ENCODE results near the gene GUCY2D. TPM values are rescaled to one million over a fixed set of nuclear protein-coding genes. Genes with fewer than 3 reads are reported as not detected.
"Not testable (repeated sequence)": the region's sequence is repeated elsewhere in the genome, so short reads cannot be mapped to it uniquely, and the experiment has no call there.

GUCY2D gene
- total RNA-seq, 1 experiment from 2014 or later = not detected

GRCh38 chr17:8020776-8021564 lies 18.6 kb downstream of the GUCY2D start:
- H3K4me3 ChIP-seq (ENCODE audit: low read depth, low read length, poor library complexity, severe bottlenecking) = no peak overlapping the region
- H3K36me3 ChIP-seq (ENCODE audit: insufficient read depth, low read length, poor library complexity, severe bottlenecking) = no peaks in the 10 kb centered on the region
- intact Hi-C loops (cut with micrococcal nuclease; ENCODE audit: unreplicated experiment) = no loop called here
- H3K27me3 ChIP-seq (replicated peaks; ENCODE audit: insufficient read depth, low read depth, low read length, poor library complexity) = no peaks in the 10 kb centered on the region
- ChIA-PET POLR2A (ENCODE audit: low non-redundant PET) (no interaction called here), CTCF (no interaction called here)
- BruUV-seq (replicated peaks) = no TSS peak
- H3K4me1 ChIP-seq (ENCODE audit: insufficient read depth, low read length, poor library complexity, severe bottlenecking) = peaks cover 11% of the 10 kb centered on the region
- no peak for DNase-seq (ENCODE audit: low spot score)
- no peak overlapping the region for H3K27ac ChIP-seq (ENCODE audit: low read depth, low read length, poor library complexity, severe bottlenecking)
- no peak for TF ChIP-seq CTCF (conservative IDR thresholded peaks at IDR 0.05; ENCODE audit: low read depth, low read length)
- TF ChIP-seq EZH2 (IDR thresholded peaks at IDR 0.05; ENCODE audit: borderline replicate concordance, low read depth, low read length, poor library complexity, severe bottlenecking) = no peak
- H3K9me3 ChIP-seq (ENCODE audit: low read depth, low read length, poor library complexity, severe bottlenecking) = no peaks in the 10 kb centered on the region

- no peak for DNase-seq (ENCODE audit: low spot score)
- Histone ChIP-seq H3K27ac (ENCODE audit: low read depth, low read length, poor library complexity, severe bottlenecking) (no peak overlapping the region), H3K4me3 (ENCODE audit: low read depth, low read length, poor library complexity, severe bottlenecking) (no peak overlapping the region), H3K9me3 (ENCODE audit: low read depth, low read length, poor library complexity, severe bottlenecking) (no peaks in the 10 kb centered on the region), H3K27me3 (replicated peaks; ENCODE audit: insufficient read depth, low read depth, low read length, poor library complexity) (no peaks in the 10 kb centered on the region), H3K4me1 (ENCODE audit: insufficient read depth, low read length, poor library complexity, severe bottlenecking) (peaks cover 11% of the 10 kb centered on the region), H3K36me3 (ENCODE audit: insufficient read depth, low read length, poor library complexity, severe bottlenecking) (no peaks in the 10 kb centered on the region)
- intact Hi-C loops (cut with micrococcal nuclease; ENCODE audit: unreplicated experiment) = no loop called here
- CTCF ChIA-PET = no interaction called here
- POLR2A ChIA-PET (ENCODE audit: low non-redundant PET) = no interaction called here
- TF ChIP-seq EZH2 (IDR thresholded peaks at IDR 0.05; ENCODE audit: borderline replicate concordance, low read depth, low read length, poor library complexity, severe bottlenecking) (no peak), CTCF (conservative IDR thresholded peaks at IDR 0.05; ENCODE audit: low read depth, low read length) (no peak)
- no TSS peak for BruUV-seq (replicated peaks)
Observed at GRCh38 chr17:8021565-8022359, 19.3 kb downstream of the GUCY2D start.

- CTCF ChIA-PET = no interaction called here
- no peak for DNase-seq (ENCODE audit: low spot score)
- H3K4me3 ChIP-seq (ENCODE audit: low read depth, low read length, poor library complexity, severe bottlenecking) = no peak overlapping the region
- POLR2A ChIA-PET (ENCODE audit: low non-redundant PET) = no interaction called here
- no peaks in the 10 kb centered on the region for H3K9me3 ChIP-seq (ENCODE audit: low read depth, low read length, poor library complexity, severe bottlenecking)
- no peaks in the 10 kb centered on the region for H3K36me3 ChIP-seq (ENCODE audit: insufficient read depth, low read length, poor library complexity, severe bottlenecking)
- TF ChIP-seq EZH2 (IDR thresholded peaks at IDR 0.05; ENCODE audit: borderline replicate concordance, low read depth, low read length, poor library complexity, severe bottlenecking) = no peak
- no peak for TF ChIP-seq CTCF (conservative IDR thresholded peaks at IDR 0.05; ENCODE audit: low read depth, low read length)
- H3K27ac ChIP-seq (ENCODE audit: low read depth, low read length, poor library complexity, severe bottlenecking) = no peak overlapping the region
- intact Hi-C loops (cut with micrococcal nuclease; ENCODE audit: unreplicated experiment) = no loop called here
- H3K27me3 ChIP-seq (replicated peaks; ENCODE audit: insufficient read depth, low read depth, low read length, poor library complexity) = no peaks in the 10 kb centered on the region
- peaks cover 11% of the 10 kb centered on the region for H3K4me1 ChIP-seq (ENCODE audit: insufficient read depth, low read length, poor library complexity, severe bottlenecking)
- no TSS peak for BruUV-seq (replicated peaks)
Observed at GRCh38 chr17:8022360-8023003, 20.1 kb downstream of the GUCY2D start.

GRCh38 chr17:8024161-8024560 lies 21.7 kb downstream of the GUCY2D start:
- POLR2A ChIA-PET (ENCODE audit: low non-redundant PET); intact Hi-C loops (cut with micrococcal nuclease; ENCODE audit: unreplicated experiment): not testable (repeated sequence)

More at GRCh38 chr17:8024161-8024560, 21.7 kb downstream of the GUCY2D start:
- H3K9me3 ChIP-seq (ENCODE audit: low read depth, low read length, poor library complexity, severe bottlenecking); BruUV-seq (replicated peaks); H3K4me3 ChIP-seq (ENCODE audit: low read depth, low read length, poor library complexity, severe bottlenecking); H3K4me1 ChIP-seq (ENCODE audit: insufficient read depth, low read length, poor library complexity, severe bottlenecking); DNase-seq (ENCODE audit: low spot score); H3K36me3 ChIP-seq (ENCODE audit: insufficient read depth, low read length, poor library complexity, severe bottlenecking); H3K27me3 ChIP-seq (replicated peaks; ENCODE audit: insufficient read depth, low read depth, low read length, poor library complexity); H3K27ac ChIP-seq (ENCODE audit: low read depth, low read length, poor library complexity, severe bottlenecking): not testable (repeated sequence)
- CTCF ChIA-PET = interaction anchor here (0.7 kb wide), 1 partner anchor 226 kb away, joined by 3 read pairs; no protein-coding TSS in a partner anchor

Data from A673 (cell line).